ENCODE data around the gene KRT12.

GRCh38 chr17:40833882-40834281 is 33.1 kb downstream of the KRT12 start:
- TF ChIP-seq CTCF (conservative IDR thresholded peaks at IDR 0.05; ENCODE audit: low read depth, low read length) (no peak), EZH2 (IDR thresholded peaks at IDR 0.05; ENCODE audit: borderline replicate concordance, low read depth, low read length, poor library complexity, severe bottlenecking) (no peak)
